Left hindlimb (tissue), 1 donor: ENCODE data around the gene TTC34.
"Not testable (repeated sequence)": the region's sequence is repeated elsewhere in the genome, so short reads cannot be mapped to it uniquely, and the experiment has no call there.

ENCODE experiments used
- DNase-seq: peaks from one replicate; pipeline ENCODE4 v3.0.0-alpha.2; 2018

Gene TTC34

GRCh38 chr1:2791027-2791760 is 10.3 kb downstream of the TTC34 start:
- DNase-seq, result no peak

- peak; percentile 15 for DNase-seq
These were observed 11.4 kb downstream of the TTC34 start for GRCh38 chr1:2789986-2790581.

GRCh38 chr1:2789164-2789985 is 12.1 kb downstream of the TTC34 start:
- DNase-seq, result no peak

- DNase-seq, result no peak
These were observed 12.9 kb downstream of the TTC34 start for GRCh38 chr1:2788506-2789163.

DNA sequence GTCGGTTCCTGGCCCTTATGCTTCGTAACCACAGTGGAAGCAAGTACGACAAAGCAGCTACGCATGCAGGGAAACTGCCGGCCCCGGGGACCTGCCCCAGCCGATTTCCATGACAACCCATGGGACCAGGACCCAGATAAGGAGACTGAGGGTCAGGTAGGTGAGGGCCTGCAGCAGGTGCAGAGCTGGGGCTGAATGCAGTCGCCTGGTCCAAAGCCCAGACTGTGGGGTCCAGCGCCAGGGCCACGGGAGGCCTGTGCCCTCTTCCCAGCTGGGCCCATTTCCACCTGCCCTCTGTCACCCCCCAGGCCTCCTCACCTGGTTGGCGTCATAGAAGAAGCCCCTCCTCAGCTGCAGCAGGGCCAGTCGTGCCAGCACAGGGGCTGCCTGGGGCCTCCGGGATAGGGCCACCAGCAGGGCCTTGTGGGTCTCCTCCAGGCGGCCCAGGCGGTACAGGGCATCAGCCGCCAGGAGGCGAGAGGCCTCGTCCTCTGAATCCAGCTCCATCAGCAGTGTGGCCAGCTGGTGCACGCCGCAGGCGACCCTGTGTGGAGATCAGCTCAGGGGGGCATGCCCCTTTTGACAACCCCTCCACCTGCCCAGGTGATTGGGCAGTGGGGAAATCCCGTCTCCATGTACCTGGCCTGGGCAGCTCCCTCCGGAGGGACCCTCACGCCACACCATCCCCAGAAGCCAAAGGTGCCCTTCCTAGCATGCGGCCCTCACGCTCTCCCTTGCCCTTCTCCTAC is 14.2 kb downstream of the TTC34 start:
- peak; percentile 24 for DNase-seq

GRCh38 chr1:2786329-2787162 is 14.9 kb downstream of the TTC34 start:
- peak; percentile 45 for DNase-seq

DNA sequence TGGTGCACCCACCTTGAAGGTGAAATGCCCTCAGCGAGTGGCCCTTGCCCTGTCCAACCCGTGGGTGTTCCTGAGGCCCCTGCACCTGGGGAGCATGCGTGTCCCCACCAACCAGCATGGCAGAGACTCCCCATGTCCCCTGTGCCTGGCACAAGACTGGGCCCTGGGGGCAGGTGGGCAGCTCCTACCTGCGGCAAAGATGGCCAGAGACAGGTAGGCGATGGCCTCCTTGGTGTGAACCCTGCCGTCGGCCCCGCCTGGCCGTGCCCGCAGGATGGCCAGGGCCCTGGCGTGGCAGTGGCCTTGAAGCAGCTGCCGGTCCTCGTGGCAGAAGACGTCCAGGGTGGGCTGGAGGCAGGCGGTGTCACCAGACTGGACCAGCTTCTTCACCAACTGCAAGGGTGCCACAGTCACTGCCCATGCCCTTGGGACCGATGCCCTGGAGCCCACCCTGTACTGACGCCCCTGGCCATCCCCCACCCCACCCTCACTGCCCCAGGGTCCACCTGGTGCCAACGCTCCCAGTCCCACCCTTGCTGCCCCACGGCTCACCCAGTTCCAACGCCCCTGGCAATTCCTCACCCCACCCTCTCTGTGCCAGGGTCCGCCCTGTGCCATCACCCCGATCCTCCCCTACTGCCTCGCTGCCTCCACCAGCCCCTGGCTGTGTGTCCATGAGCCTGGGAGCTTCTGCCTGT is 15.7 kb downstream of the TTC34 start:
- DNase-seq, result peak; percentile 18

DNA sequence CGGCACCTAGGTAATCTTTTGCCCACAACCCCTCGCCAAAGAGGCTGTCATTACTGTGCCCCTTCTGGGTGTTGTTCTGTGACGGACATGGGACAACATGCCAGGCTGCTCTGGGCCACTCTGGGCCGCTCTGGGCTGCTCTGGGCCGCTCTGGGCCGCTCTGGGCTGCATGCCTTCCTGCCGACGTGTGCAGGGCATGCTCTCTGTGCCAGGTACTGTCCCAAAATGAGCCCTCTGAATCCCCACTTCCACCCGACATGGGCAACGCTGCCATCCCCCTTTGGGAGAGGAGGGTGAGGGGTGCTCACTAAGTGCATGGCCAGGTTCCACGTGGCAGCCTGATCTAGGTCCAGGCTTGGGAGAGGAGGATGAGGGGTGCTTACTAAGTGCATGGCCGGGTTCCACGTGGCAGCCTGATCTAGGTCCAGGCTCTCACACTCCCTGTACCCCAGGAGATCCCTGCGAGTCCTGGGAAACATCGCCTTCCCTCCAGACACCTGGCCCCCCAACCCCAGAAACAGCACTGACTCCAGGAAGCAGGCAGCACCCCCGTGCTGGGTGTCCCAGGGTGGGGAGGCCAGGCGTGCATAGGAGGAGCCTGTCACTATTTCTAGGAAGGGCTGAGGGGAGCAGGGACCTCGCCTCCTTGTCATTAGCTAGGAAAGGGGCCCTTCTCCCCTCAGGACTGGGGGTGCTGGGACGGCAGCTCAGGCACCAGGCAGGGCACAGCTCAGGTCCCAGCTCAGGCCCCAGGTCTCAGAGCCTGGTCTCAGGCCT is 16.5 kb downstream of the TTC34 start:
- DNase-seq, result peak; percentile 21

GRCh38 chr1:2783435-2784397 is 17.8 kb downstream of the TTC34 start:
- no peak for DNase-seq

- DNase-seq, result no peak
These were observed 18.4 kb downstream of the TTC34 start for GRCh38 chr1:2783069-2783434.

DNA sequence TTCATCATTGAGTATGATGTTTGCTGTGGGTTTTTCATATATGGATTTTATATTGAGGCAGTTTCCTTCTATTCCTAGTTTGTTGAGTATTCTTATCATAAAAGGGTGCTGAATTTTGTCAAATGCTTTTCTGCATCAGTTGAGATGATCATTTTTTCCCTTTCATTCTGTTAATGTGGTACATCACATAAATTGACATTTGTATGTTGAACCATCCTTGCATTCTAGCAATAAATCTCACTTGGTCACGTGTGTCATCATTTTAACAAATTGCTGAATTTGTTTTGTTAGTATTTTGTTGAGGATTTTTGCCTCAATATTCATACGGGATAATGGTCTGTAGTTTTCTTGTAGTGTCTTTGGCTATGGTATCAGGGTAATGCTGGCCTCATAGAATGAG is 19.9 kb downstream of the TTC34 start:
- no peak for DNase-seq

DNA sequence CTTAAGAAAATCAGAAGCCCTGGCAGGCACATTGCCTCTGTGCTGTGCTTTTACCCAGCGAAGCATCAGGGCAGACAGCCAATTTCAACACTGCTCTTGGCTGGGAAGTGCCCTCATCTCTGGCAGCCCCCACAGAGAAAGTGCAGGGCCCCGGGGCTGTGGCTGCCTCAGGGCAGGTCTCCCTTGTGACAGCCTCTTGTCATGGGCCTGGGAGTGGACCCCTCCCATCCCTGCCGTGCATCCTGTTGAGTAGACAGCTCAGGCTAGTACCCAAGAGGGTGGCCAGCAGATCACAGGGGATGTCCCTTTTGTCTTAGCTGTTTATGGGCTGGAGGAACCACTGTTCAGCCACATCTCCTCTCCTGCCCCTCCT is 23.3 kb downstream of the TTC34 start:
- peak; percentile 22 for DNase-seq

- no peak for DNase-seq
These were observed 23.9 kb downstream of the TTC34 start for GRCh38 chr1:2777424-2778219.

DNA sequence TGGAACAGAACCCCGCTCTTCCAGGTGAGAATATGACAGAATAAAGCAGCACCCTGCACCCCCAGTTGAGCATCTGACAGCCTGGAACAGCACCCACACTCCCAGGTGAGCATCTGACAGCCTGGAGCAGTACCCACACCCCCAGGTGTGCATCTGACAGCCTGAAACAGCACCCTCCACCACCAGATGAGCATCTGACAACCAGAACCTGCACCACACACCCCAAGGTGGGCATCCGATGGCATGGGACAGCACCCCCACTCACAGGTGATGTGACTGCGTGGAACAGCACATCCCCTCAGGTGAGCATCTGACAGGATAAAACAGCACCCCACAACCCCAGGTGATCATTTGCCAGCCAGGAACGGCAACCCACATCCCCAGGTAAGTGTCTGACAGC is 26.2 kb downstream of the TTC34 start:
- DNase-seq, result not testable (repeated sequence)

- not testable (repeated sequence) for DNase-seq
These were observed 33.4 kb downstream of the TTC34 start for GRCh38 chr1:2768052-2768451.

DNA sequence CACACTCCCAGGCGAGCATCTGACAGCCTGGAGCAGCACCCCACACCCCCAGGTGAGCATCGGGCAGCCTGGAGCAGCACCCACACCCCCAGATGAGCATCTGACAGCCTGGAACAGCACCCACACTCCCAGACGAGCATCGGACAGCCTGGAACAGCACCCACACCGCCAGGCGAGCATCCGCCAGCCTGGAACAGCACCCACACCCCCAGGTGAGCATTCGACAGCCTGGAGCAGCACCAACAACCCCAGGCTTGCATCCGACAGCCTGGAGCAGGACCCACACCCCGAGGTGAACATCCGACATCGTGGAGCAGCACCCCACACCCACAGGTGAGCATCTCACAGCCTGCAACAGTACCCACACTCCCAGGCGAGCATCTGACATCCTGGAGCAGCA is 42.1 kb downstream of the TTC34 start:
- DNase-seq, result not testable (repeated sequence)

GRCh38 chr1:2757519-2757918 is 44.0 kb downstream of the TTC34 start:
- not testable (repeated sequence) for DNase-seq

DNA sequence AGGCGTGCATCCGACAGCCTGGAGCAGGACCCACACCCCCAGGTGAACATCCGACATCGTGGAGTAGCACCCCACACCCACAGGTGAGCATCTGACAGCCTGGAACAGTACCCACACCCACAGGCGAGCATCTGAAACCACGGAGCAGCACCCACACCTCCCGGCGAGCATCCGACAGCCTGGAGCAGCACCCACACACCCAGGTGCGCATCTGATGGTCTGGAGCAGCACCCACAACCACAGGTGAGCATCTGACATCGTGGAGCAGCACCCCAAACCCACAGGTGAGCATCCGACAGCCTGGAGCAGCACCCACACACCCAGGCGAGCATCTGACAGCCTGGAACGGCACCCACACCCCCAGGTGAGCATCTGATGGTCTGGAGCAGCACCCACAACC is 46.1 kb downstream of the TTC34 start:
- not testable (repeated sequence) for DNase-seq
